Measurements from ENCODE around the gene RUBCN. TPM values are rescaled to one million over a fixed set of nuclear protein-coding genes. Genes with fewer than 3 reads are reported as not detected.
"Not testable (repeated sequence)": the region's sequence is repeated elsewhere in the genome, so short reads cannot be mapped to it uniquely, and the experiment has no call there.

The RUBCN gene
- total and polyA plus RNA-seq, 2 donors from 2014 or later, result 4.4 to 31.5 TPM

DNA sequence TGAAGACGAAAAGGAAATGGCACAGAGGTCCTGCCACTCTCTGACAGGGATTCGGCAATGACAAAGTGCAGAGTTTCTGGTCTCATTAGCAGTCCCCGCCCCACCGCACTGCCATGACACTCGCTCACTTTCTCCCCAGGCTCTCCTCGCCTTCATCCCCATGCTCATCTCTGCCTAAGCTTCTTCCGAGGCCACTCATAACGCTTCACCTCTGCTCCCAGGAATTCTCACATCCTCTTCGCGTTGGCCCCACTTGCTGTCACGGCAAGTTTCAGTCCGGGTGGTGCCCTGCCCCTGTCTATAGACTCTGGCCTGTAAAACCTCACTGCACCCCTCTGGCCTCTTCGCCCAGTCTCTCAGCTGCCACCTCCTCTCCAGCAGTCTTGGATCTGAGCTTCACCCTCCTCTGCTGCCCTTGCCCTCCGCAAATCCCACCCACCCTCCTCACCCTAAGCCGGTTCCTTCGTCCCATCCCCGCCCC is 654 bp downstream of the RUBCN start:
- Histone ChIP-seq H3K4me1 (ENCODE audit: control insufficient read depth in 2 of 3, insufficient read depth in 2 of 3, low read depth in 1 of 3, low read length in 3 of 3) (peaks cover 0 to 9% (median 0%) of the 10 kb centered on the region in 3 donors), H3K27me3 (ENCODE audit: control insufficient read depth, insufficient read depth, low read length) (no peaks in the 10 kb centered on the region), H3K9me3 (ENCODE audit: control insufficient read depth in 2 of 3, insufficient read depth in 1 of 3, low read length in 3 of 3) (no peaks in the 10 kb centered on the region), H3K27ac (ENCODE audit: low read depth in 2 of 2, low read length in 2 of 2) (peak overlapping the region; percentile 63 to 80), H3K4me3 (ENCODE audit: low read length in 3 of 3) (peak overlapping the region; percentile 81 to 90 (median 90)), H3K36me3 (ENCODE audit: control insufficient read depth in 2 of 3, insufficient read depth in 3 of 3, low read length in 3 of 3) (no peaks in the 10 kb centered on the region), H3K9ac (ENCODE audit: low read length in 3 of 3) (peak overlapping the region; percentile 53 to 86 (median 78))
- FAIRE-seq (no peak), DNase-seq (peak in 2 of 5 donors; percentile 15)
- intact Hi-C loops (cut with DNase I), result no loop called here
- TF ChIP-seq, protein P1, sequence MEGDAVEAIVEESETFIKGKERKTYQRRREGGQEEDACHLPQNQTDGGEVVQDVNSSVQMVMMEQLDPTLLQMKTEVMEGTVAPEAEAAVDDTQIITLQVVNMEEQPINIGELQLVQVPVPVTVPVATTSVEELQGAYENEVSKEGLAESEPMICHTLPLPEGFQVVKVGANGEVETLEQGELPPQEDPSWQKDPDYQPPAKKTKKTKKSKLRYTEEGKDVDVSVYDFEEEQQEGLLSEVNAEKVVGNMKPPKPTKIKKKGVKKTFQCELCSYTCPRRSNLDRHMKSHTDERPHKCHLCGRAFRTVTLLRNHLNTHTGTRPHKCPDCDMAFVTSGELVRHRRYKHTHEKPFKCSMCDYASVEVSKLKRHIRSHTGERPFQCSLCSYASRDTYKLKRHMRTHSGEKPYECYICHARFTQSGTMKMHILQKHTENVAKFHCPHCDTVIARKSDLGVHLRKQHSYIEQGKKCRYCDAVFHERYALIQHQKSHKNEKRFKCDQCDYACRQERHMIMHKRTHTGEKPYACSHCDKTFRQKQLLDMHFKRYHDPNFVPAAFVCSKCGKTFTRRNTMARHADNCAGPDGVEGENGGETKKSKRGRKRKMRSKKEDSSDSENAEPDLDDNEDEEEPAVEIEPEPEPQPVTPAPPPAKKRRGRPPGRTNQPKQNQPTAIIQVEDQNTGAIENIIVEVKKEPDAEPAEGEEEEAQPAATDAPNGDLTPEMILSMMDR (IDR thresholded peaks at IDR 0.05; ENCODE audit: borderline replicate concordance, extremely low read depth, insufficient read depth), result no peak

DNA sequence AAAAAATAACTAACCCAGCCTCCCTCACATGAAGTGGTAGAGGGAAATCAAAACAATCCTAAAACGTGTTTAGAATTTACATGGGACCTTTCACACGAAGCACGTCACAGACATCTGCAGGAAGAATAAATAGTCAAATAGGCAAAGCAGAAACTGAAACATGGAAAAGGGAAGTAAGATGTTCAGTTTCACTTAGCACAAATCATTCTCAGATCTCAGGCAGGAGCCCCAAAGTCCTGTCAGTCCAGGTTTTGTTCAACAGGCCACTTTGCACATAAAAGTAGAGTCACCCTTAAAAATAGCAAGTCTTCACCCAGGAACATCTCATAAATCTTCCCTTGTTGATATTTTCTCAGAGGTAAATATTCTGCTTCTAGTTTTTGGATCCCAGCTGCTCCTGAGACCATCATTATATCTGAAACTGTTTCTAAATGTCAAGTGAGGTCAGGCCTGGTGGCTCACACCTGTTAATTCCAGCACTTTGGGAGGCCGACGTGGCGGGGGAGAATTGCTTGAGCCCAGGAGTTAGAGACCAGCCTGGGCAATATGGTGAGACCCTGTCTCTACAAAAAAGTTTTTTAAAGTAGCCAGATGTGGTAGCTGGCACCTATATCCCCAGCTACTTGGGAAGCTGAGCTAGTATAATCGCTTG is 1.9 kb downstream of the RUBCN start:
- no peaks in the 10 kb centered on the region for H3K27me3 ChIP-seq (ENCODE audit: control insufficient read depth, insufficient read depth, low read length)
- H3K36me3 ChIP-seq (ENCODE audit: control insufficient read depth in 2 of 3, insufficient read depth in 3 of 3, low read length in 3 of 3), result no peaks in the 10 kb centered on the region
- H3K4me3 ChIP-seq (ENCODE audit: low read length in 3 of 3), result no peak overlapping the region
- no peaks in the 10 kb centered on the region for H3K9me3 ChIP-seq (ENCODE audit: control insufficient read depth in 2 of 3, insufficient read depth in 1 of 3, low read length in 3 of 3)
- H3K4me1 ChIP-seq (ENCODE audit: control insufficient read depth in 2 of 3, insufficient read depth in 2 of 3, low read depth in 1 of 3, low read length in 3 of 3), result peaks cover 0 to 9% (median 0%) of the 10 kb centered on the region in 3 donors
- no peak for FAIRE-seq
- no peak overlapping the region for H3K9ac ChIP-seq (ENCODE audit: low read length in 3 of 3)
- TF ChIP-seq, protein P1 (IDR thresholded peaks at IDR 0.05; ENCODE audit: borderline replicate concordance, extremely low read depth, insufficient read depth), result no peak
- no peak for DNase-seq
- no peak overlapping the region for H3K27ac ChIP-seq (ENCODE audit: low read depth in 2 of 2, low read length in 2 of 2)
- intact Hi-C loops (cut with DNase I), result no loop called here

DNA sequence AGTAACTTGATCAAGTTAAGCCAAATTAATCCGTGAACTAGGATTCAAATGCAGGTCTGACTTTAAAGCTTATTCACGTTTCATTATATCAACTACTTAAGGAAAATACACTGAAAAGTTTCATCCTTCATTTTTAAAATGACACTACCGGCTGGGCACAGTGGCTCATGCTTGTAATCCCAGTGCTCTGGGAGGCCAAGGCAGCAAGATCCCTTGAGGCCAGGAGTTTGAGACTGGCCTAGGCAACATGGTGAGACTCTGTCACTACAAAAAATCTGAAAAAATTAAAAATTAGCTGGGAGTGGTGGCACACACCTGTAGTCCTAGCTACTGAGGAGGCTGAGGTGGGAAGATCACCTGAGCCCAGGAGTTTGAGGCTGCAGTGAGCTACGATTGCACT is 3.7 kb downstream of the RUBCN start:
- DNase-seq (no peak), FAIRE-seq (no peak)
- H3K4me3 ChIP-seq (ENCODE audit: low read length in 3 of 3), result no peak overlapping the region
- H3K36me3 ChIP-seq (ENCODE audit: control insufficient read depth in 2 of 3, insufficient read depth in 3 of 3, low read length in 3 of 3), result no peaks in the 10 kb centered on the region
- H3K27ac ChIP-seq (ENCODE audit: low read depth in 2 of 2, low read length in 2 of 2), result no peak overlapping the region
- intact Hi-C loops (cut with DNase I), result no loop called here
- no peak overlapping the region for H3K9ac ChIP-seq (ENCODE audit: low read length in 3 of 3)
- no peaks in the 10 kb centered on the region for H3K27me3 ChIP-seq (ENCODE audit: control insufficient read depth, insufficient read depth, low read length)
- TF ChIP-seq, protein P1 (IDR thresholded peaks at IDR 0.05; ENCODE audit: borderline replicate concordance, extremely low read depth, insufficient read depth), result no peak
- peaks cover 0 to 9% (median 0%) of the 10 kb centered on the region in 3 donors for H3K4me1 ChIP-seq (ENCODE audit: control insufficient read depth in 2 of 3, insufficient read depth in 2 of 3, low read depth in 1 of 3, low read length in 3 of 3)
- H3K9me3 ChIP-seq (ENCODE audit: control insufficient read depth in 2 of 3, insufficient read depth in 1 of 3, low read length in 3 of 3), result no peaks in the 10 kb centered on the region

DNA sequence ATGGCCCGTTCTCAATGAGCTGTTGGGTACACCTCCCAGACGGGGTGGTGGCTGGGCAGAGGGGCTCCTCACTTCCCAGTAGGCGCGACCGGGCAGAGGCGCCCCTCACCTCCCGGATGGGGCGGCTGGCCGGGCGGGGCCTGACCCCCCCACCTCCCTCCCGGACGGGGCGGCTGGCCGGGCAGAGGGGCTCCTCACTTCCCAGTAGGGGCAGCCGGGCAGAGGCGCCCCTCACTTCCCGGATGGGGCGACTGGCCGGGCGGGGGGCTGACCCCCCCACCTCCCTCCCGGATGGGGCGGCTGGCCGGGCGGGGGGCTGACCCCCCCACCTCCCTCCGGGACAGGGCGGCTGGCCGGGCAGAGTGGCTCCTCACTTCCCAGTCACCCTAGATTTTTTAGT is 5.2 kb downstream of the RUBCN start:
- FAIRE-seq; intact Hi-C loops (cut with DNase I); H3K9me3 ChIP-seq (ENCODE audit: control insufficient read depth in 2 of 3, insufficient read depth in 1 of 3, low read length in 3 of 3); H3K4me3 ChIP-seq (ENCODE audit: low read length in 3 of 3); H3K27me3 ChIP-seq (ENCODE audit: control insufficient read depth, insufficient read depth, low read length); H3K36me3 ChIP-seq (ENCODE audit: control insufficient read depth in 2 of 3, insufficient read depth in 3 of 3, low read length in 3 of 3); H3K4me1 ChIP-seq (ENCODE audit: control insufficient read depth in 2 of 3, insufficient read depth in 2 of 3, low read depth in 1 of 3, low read length in 3 of 3); DNase-seq; H3K9ac ChIP-seq (ENCODE audit: low read length in 3 of 3); H3K27ac ChIP-seq (ENCODE audit: low read depth in 2 of 2, low read length in 2 of 2): not testable (repeated sequence)

DNA sequence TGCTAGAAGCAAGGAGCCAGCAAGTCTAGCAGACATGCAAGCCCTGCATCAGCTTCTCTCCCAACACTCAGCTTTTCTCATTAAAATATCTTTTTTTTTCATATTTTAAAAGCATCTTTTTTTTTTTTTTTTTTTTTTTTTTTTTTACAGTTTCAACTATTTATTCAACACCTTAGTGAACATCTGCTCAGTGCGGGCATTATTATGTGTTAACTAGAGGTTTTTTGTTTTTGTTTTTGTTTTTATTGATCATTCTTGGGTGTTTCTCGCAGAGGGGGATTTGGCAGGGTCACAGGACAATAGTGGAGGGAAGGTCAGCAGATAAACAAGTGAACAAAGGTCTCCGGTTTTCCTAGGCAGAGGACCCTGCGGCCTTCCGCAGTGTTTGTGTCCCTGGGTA is 5.9 kb downstream of the RUBCN start:
- H3K27me3 ChIP-seq (ENCODE audit: control insufficient read depth, insufficient read depth, low read length); H3K4me3 ChIP-seq (ENCODE audit: low read length in 3 of 3); H3K27ac ChIP-seq (ENCODE audit: low read depth in 2 of 2, low read length in 2 of 2); H3K9ac ChIP-seq (ENCODE audit: low read length in 3 of 3); intact Hi-C loops (cut with DNase I); H3K4me1 ChIP-seq (ENCODE audit: control insufficient read depth in 2 of 3, insufficient read depth in 2 of 3, low read depth in 1 of 3, low read length in 3 of 3); H3K9me3 ChIP-seq (ENCODE audit: control insufficient read depth in 2 of 3, insufficient read depth in 1 of 3, low read length in 3 of 3); H3K36me3 ChIP-seq (ENCODE audit: control insufficient read depth in 2 of 3, insufficient read depth in 3 of 3, low read length in 3 of 3); FAIRE-seq; DNase-seq: not testable (repeated sequence)

All from kidney (tissue), 14 donors.